GM23248 (cell line): ENCODE results near the gene INTS15.

ENCODE experiments used
- EZH2 ChIP-seq: fragments of 200-600 bp; sonication (generic); IDR thresholded peaks from 2 replicates; pipeline ENCODE4 v1.6.1; 2018; ENCODE audit warnings: antibody characterized with exemption, mild to moderate bottlenecking; ENCODE audit not compliant: insufficient read depth, poor library complexity, severe bottlenecking
- EZH2phosphoT487 ChIP-seq: fragments of 200-600 bp; sonication (generic); IDR thresholded peaks from 2 replicates; pipeline ENCODE4 v1.6.1; 2018; ENCODE audit warnings: antibody characterized with exemption, moderate library complexity, mild to moderate bottlenecking, low read depth; ENCODE audit not compliant: insufficient read depth

DNA sequence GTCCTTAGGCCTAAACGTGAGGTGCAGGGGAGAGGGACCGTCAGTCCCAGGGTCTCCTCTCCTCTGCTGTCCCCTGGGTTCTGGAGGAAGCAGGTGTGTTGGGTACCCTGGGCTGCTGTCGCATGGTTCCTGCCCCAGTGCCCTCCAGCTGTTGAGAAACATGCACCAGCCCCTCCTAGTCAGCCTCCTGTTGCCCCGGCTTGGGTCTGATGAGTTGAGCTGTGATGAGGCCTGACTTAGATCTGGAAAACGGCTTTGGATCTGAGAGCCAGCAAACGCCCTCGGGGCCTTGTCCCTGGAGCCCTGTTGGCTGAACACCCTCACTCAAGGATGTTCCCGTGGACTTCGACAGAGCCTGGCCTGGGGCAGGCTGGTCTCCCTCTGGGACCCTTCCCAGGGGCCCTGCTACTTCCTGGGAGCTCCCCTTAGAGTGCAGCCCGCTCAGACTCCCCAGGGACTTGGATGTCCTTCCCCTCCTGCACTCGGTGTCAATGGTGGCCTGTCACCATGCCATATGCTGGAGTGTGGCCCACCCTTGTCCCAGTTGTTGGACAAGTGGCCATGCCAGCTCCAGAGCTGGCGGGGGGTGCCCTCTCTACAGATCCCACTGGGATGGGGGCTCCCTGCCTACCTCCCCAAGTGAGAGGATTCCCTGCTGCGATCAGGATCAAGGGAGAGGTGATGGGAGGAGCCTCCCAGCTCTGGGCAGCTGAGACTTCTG, 59.6 kb downstream of the INTS15 start:
- no peak for TF ChIP-seq EZH2phosphoT487
- no peak for TF ChIP-seq EZH2
